GM18861 (cell line): ENCODE results near the gene FGF18.

Experiments
- ATAC-seq: cut with Tn5 transposase; IDR thresholded peaks from one replicate; pipeline ENCODE4 v1.9.1; 2021; ENCODE audit not compliant: unreplicated experiment

The FGF18 gene

DNA sequence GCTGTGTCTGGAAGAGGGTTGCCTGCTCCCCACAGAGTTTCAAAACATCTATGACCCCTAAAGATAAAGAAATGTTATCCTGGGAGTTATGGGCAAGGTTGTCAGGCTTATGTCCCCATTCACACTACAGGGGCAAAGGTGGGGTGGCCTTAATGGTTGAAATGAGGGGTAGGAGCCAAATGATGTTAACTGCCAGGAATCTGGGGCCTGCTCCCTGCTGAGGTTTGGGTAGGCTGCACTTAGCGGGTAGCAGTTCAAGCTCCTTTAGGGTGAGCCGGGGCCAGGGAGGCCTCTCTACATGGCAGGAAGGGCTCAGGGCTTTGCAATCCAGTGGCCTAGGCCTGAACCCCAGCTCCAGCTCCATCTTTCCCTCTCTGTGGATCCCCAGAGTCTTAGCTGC lies 3.0 kb downstream of the FGF18 start:
- no peak for ATAC-seq

- no peak for ATAC-seq
Measured at GRCh38 chr5:171422902-171423663, 3.6 kb downstream of the FGF18 start.

- ATAC-seq: no peak
Measured at GRCh38 chr5:171424726-171425125, 5.3 kb downstream of the FGF18 start.

DNA sequence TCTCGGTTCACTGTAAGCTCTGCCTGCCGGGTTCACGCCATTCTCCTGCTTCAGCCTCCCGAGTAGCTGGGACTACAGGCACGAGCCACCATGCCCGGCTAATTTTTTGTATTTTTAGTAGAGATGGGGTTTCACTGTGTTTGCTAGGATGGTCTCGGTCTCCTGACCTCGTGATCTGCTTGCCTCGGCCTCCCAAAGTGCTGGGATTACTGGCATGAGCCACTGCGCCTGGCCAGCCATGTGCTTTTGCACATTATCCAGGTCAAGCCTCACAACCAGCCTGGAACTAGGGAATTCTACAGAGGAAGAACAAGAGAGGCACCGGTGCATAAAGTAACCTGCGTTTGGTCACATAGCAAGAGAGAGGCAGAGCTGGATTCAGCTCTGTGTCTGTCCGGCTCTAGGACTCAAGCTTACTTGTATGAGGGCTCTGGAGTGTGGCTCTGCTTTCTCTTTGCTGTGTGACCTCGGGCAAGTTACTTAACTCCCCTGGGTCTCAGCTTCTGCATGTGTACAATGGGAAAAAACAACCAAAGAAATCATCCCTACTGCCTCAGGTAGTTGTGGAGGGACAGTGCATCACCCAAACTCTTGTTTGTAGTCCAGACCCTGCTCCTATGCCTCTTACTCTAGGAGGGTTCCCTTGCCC lies 6.3 kb downstream of the FGF18 start:
- no peak for ATAC-seq

GRCh38 chr5:171426266-171426665 lies 6.8 kb downstream of the FGF18 start:
- ATAC-seq: no peak

- no peak for ATAC-seq
Measured at GRCh38 chr5:171426680-171427079, 7.2 kb downstream of the FGF18 start.

- ATAC-seq: no peak
Measured at GRCh38 chr5:171427318-171428167, 8.1 kb downstream of the FGF18 start.

- no peak for ATAC-seq
Measured at GRCh38 chr5:171428168-171428696, 8.8 kb downstream of the FGF18 start.

DNA sequence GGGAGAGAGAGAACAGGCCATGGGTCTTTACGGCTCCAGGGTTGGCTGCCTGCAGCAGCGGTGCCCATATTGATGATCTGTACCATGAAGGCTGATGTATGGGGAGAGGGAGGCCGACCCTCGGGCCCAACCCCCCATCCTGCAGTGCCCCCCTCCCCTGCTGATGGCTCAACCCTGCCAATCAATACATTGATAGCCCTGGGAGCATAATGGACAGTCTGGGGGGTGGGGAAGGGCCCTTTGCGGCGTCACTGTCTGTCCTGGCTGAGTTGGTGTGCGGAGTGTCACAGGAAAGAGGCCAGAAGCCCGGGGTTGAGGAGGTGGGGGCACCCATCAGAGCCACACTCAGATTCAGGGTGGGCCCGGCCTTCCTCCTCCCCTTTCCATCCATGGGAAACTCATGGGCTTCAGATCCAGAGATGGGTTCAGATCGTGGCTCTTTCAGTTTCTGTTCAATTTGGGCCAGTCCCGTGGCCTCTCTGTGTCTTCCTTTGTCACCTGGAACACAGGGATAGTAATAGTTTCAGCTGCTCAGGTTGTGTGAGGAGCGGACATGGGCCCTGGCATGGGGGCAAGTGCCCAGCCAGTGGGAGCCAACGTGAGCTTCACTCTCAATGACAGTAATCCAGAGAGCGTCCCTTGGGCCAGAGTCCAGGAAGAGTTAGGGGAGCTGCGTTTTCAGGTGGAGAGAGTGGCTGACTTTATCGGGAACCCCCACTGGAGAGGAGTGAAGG lies 9.5 kb downstream of the FGF18 start:
- no peak for ATAC-seq

DNA sequence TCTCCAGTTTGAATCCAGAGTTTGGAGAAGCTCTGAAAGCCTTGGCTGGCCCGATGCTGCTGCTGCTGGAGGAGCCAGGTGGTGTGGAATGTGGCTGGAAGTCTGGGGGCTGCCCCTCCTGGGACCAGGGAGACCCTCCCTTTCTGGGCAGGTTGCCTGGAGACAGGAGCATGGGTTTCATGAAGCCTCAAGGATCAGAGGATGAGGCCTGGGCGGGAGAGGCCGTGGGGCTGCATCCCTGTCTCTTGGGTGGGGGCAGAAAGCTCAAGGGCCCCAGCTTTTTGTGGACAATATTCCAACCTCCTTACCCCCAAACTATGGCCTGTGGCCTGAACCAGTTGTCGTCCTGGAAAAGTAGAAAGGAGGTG lies 10.1 kb downstream of the FGF18 start:
- ATAC-seq: no peak

- no peak for ATAC-seq
Measured at GRCh38 chr5:171431251-171431777, 11.9 kb downstream of the FGF18 start.

DNA sequence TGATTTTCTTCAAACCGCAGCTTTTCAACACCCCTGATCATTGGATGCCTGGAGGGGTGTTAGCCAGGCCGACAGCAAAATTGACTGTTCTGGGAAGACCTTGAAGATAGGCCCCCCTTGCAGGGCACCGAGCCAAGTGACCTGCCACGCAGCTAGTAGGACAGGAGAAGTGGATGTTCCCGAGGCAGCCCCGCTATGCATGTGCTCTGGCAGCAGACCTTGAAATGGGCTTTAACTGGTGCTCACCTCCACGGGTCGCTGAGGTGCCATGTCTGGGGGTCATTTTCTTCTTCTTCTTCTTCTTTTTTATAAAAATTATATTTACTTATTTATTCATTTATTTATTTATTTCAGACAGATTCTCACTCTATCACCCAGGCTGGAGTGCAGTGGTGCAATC lies 12.6 kb downstream of the FGF18 start:
- no peak for ATAC-seq

GRCh38 chr5:171432583-171433351 lies 13.3 kb downstream of the FGF18 start:
- ATAC-seq: no peak

- no peak for ATAC-seq
Measured at GRCh38 chr5:171433352-171433698, 13.9 kb downstream of the FGF18 start.

- no peak for ATAC-seq
Measured at GRCh38 chr5:171433982-171434676, 14.7 kb downstream of the FGF18 start.

DNA sequence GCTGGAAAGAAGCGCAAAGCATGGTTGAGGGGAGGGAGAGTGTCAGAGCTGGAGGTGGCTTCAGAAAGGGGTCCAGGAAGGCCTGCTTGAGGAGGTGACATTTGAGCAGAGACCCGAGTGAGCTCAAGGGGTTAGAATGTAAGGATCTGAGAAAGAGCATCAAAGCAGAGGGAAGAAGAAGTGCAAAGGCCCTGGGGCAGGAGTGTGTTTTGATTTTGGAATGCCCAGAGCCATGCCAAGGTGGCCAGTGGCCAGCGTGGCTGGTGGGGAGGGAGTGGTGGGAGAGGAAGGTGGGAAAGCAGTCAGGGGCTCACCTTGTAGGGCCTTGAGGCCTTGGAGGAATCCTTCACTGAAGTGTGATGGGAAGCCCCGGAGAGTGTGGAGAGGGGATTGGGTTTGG lies 15.4 kb downstream of the FGF18 start:
- ATAC-seq: no peak

- no peak for ATAC-seq
Measured at GRCh38 chr5:171435908-171436307, 16.5 kb downstream of the FGF18 start.

GRCh38 chr5:171436804-171437285 lies 17.4 kb downstream of the FGF18 start:
- ATAC-seq: no peak

GRCh38 chr5:171437286-171437821 lies 17.9 kb downstream of the FGF18 start:
- ATAC-seq: no peak
